Testis (tissue), 2 donors: ENCODE data around the gene JPH2.

Source experiments
- CTCF ChIP-seq, 3 experiments: fragments of 450-650 bp in 2 of 3; fragments of 200-600 bp in 1 of 3; sonication (generic) in 1 of 3; IDR thresholded peaks; one replicate each; pipeline ENCODE4 v1.5.1; 2016 to 2019; ENCODE audit warnings: antibody characterized with exemption in 3 of 3, mild to moderate bottlenecking in 2 of 3, moderate library complexity in 1 of 3
- POLR2A ChIP-seq: fragments of 450-650 bp; IDR thresholded peaks from one replicate; pipeline ENCODE4 v1.6.1; 2017; ENCODE audit warnings: antibody characterized with exemption, mild to moderate bottlenecking, moderate library complexity

DNA sequence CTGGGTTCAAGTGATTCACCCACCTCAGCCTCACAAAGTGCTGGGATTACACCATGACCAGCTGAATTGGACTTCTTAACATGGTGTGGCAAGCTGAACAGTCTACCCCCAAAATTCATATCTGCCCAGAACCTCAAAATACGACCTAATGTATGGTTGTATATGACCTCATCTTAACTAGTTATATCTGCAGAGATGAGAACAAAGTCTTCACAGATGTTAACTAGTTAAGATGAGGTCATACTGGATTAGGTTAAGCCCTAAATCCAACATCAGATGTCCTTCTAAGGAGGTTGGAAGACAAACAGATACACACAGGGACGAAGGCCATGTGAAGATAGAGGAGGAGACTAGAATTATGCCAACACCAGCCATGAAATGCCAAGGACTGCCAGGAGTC, 102.5 kb downstream of the JPH2 start:
- TF ChIP-seq CTCF (IDR thresholded peaks at IDR 0.05) (no peak), POLR2A (no peak)
